GDM1 (cell line): ENCODE results near the gene MIER2.
"Not testable (repeated sequence)": the region's sequence is repeated elsewhere in the genome, so short reads cannot be mapped to it uniquely, and the experiment has no call there.

Experiments
- DNase-seq: peaks from one replicate; lab custom pipeline; 2025; lab: John Stamatoyannopoulos, UW

The MIER2 gene

GRCh38 chr19:282501-282900 is 62.1 kb downstream of the MIER2 start:
- DNase-seq: no peak

GRCh38 chr19:281992-282391 is 62.6 kb downstream of the MIER2 start:
- DNase-seq: no peak

- DNase-seq: no peak
These were observed 63.3 kb downstream of the MIER2 start for GRCh38 chr19:281156-281853.

- DNase-seq: no peak
These were observed 64.0 kb downstream of the MIER2 start for GRCh38 chr19:280541-281009.

- DNase-seq: no peak
These were observed 64.9 kb downstream of the MIER2 start for GRCh38 chr19:279656-280055.

- DNase-seq: no peak
These were observed 65.4 kb downstream of the MIER2 start for GRCh38 chr19:279231-279630.

GRCh38 chr19:277581-278165 is 66.9 kb downstream of the MIER2 start:
- no peak for DNase-seq

- DNase-seq: no peak
These were observed 67.5 kb downstream of the MIER2 start for GRCh38 chr19:277131-277530.

- no peak for DNase-seq
These were observed 68.5 kb downstream of the MIER2 start for GRCh38 chr19:275958-276646.

- DNase-seq: no peak
These were observed 69.6 kb downstream of the MIER2 start for GRCh38 chr19:275000-275399.

- no peak for DNase-seq
These were observed 71.2 kb downstream of the MIER2 start for GRCh38 chr19:273393-273792.

GRCh38 chr19:271856-272255 is 72.7 kb downstream of the MIER2 start:
- no peak for DNase-seq

- not testable (repeated sequence) for DNase-seq
These were observed 73.8 kb downstream of the MIER2 start for GRCh38 chr19:270766-271318.

GRCh38 chr19:269241-269640 is 75.4 kb downstream of the MIER2 start:
- no peak for DNase-seq

- no peak for DNase-seq
These were observed 82.5 kb downstream of the MIER2 start for GRCh38 chr19:262125-262524.

- not testable (repeated sequence) for DNase-seq
These were observed 87.8 kb downstream of the MIER2 start for GRCh38 chr19:256804-257203.
